ENCODE data around the gene ZSWIM7.
"Not testable (repeated sequence)": the region's sequence is repeated elsewhere in the genome, so short reads cannot be mapped to it uniquely, and the experiment has no call there.

The ZSWIM7 gene

GRCh38 chr17:15996322-15996721, 3.2 kb downstream of the ZSWIM7 start:
- H3K4me2 ChIP-seq (ENCODE audit: low read length), result no peak overlapping the region
- H3K36me3 ChIP-seq (ENCODE audit: insufficient read depth, low read length), result peaks cover 4% of the 10 kb centered on the region
- peaks cover 15% of the 10 kb centered on the region for H3K4me1 ChIP-seq (ENCODE audit: control insufficient read depth, insufficient read depth, low read length)
- H3K27me3 ChIP-seq (ENCODE audit: control insufficient read depth, insufficient read depth, low read length), result no peaks in the 10 kb centered on the region
- no peak overlapping the region for H3K9ac ChIP-seq (ENCODE audit: low read depth, low read length)
- no peaks in the 10 kb centered on the region for H3K9me3 ChIP-seq (replicated peaks; ENCODE audit: low read length)
- no peak overlapping the region for H3K4me3 ChIP-seq (ENCODE audit: low read length)

GRCh38 chr17:15981646-15982580, 17.6 kb downstream of the ZSWIM7 start:
- Histone ChIP-seq H3K27me3 (ENCODE audit: control insufficient read depth, insufficient read depth, low read length) (no peaks in the 10 kb centered on the region), H3K36me3 (ENCODE audit: insufficient read depth, low read length) (peaks cover 57% of the 10 kb centered on the region), H3K4me3 (ENCODE audit: low read length) (no peak overlapping the region), H3K9ac (ENCODE audit: low read depth, low read length) (no peak overlapping the region), H3K9me3 (replicated peaks; ENCODE audit: low read length) (no peaks in the 10 kb centered on the region), H3K4me2 (ENCODE audit: low read length) (no peak overlapping the region), H3K4me1 (ENCODE audit: control insufficient read depth, insufficient read depth, low read length) (peaks cover 8% of the 10 kb centered on the region)

GRCh38 chr17:15981208-15981607, 18.3 kb downstream of the ZSWIM7 start:
- Histone ChIP-seq H3K4me3 (ENCODE audit: low read length) (no peak overlapping the region), H3K4me2 (ENCODE audit: low read length) (no peak overlapping the region), H3K36me3 (ENCODE audit: insufficient read depth, low read length) (peaks cover 54% of the 10 kb centered on the region), H3K9me3 (replicated peaks; ENCODE audit: low read length) (no peaks in the 10 kb centered on the region), H3K9ac (ENCODE audit: low read depth, low read length) (no peak overlapping the region), H3K4me1 (ENCODE audit: control insufficient read depth, insufficient read depth, low read length) (peaks cover 8% of the 10 kb centered on the region), H3K27me3 (ENCODE audit: control insufficient read depth, insufficient read depth, low read length) (no peaks in the 10 kb centered on the region)

GRCh38 chr17:15979013-15979412, 20.5 kb downstream of the ZSWIM7 start:
- H3K4me3 ChIP-seq (ENCODE audit: low read length); H3K4me2 ChIP-seq (ENCODE audit: low read length); H3K9ac ChIP-seq (ENCODE audit: low read depth, low read length); H3K4me1 ChIP-seq (ENCODE audit: control insufficient read depth, insufficient read depth, low read length); H3K9me3 ChIP-seq (replicated peaks; ENCODE audit: low read length); H3K27me3 ChIP-seq (ENCODE audit: control insufficient read depth, insufficient read depth, low read length): not testable (repeated sequence)
- peaks cover 47% of the 10 kb centered on the region for H3K36me3 ChIP-seq (ENCODE audit: insufficient read depth, low read length)

GRCh38 chr17:15978606-15979005, 20.9 kb downstream of the ZSWIM7 start:
- Histone ChIP-seq H3K36me3 (ENCODE audit: insufficient read depth, low read length) (peaks cover 44% of the 10 kb centered on the region), H3K4me2 (ENCODE audit: low read length) (no peak overlapping the region), H3K4me1 (ENCODE audit: control insufficient read depth, insufficient read depth, low read length) (peaks cover 8% of the 10 kb centered on the region), H3K4me3 (ENCODE audit: low read length) (no peak overlapping the region), H3K27me3 (ENCODE audit: control insufficient read depth, insufficient read depth, low read length) (no peaks in the 10 kb centered on the region), H3K9me3 (replicated peaks; ENCODE audit: low read length) (no peaks in the 10 kb centered on the region), H3K9ac (ENCODE audit: low read depth, low read length) (no peak overlapping the region)

- Histone ChIP-seq H3K27me3 (ENCODE audit: control insufficient read depth, insufficient read depth, low read length) (no peaks in the 10 kb centered on the region), H3K36me3 (ENCODE audit: insufficient read depth, low read length) (peaks cover 41% of the 10 kb centered on the region), H3K4me1 (ENCODE audit: control insufficient read depth, insufficient read depth, low read length) (peaks cover 8% of the 10 kb centered on the region), H3K4me2 (ENCODE audit: low read length) (no peak overlapping the region), H3K4me3 (ENCODE audit: low read length) (no peak overlapping the region), H3K9me3 (replicated peaks; ENCODE audit: low read length) (no peaks in the 10 kb centered on the region), H3K9ac (ENCODE audit: low read depth, low read length) (no peak overlapping the region)
Measured at GRCh38 chr17:15977894-15978293, 21.6 kb downstream of the ZSWIM7 start.

GRCh38 chr17:15973834-15974233, 25.7 kb downstream of the ZSWIM7 start:
- H3K9ac ChIP-seq (ENCODE audit: low read depth, low read length), result no peak overlapping the region
- H3K36me3 ChIP-seq (ENCODE audit: insufficient read depth, low read length), result peaks cover 21% of the 10 kb centered on the region
- H3K9me3 ChIP-seq (replicated peaks; ENCODE audit: low read length), result no peaks in the 10 kb centered on the region
- no peak overlapping the region for H3K4me2 ChIP-seq (ENCODE audit: low read length)
- H3K4me1 ChIP-seq (ENCODE audit: control insufficient read depth, insufficient read depth, low read length), result no peaks in the 10 kb centered on the region
- no peak overlapping the region for H3K4me3 ChIP-seq (ENCODE audit: low read length)
- H3K27me3 ChIP-seq (ENCODE audit: control insufficient read depth, insufficient read depth, low read length), result no peaks in the 10 kb centered on the region

GRCh38 chr17:15973016-15973415, 26.5 kb downstream of the ZSWIM7 start:
- H3K9ac ChIP-seq (ENCODE audit: low read depth, low read length), result no peak overlapping the region
- peaks cover 16% of the 10 kb centered on the region for H3K36me3 ChIP-seq (ENCODE audit: insufficient read depth, low read length)
- no peaks in the 10 kb centered on the region for H3K4me1 ChIP-seq (ENCODE audit: control insufficient read depth, insufficient read depth, low read length)
- no peaks in the 10 kb centered on the region for H3K27me3 ChIP-seq (ENCODE audit: control insufficient read depth, insufficient read depth, low read length)
- H3K4me2 ChIP-seq (ENCODE audit: low read length), result no peak overlapping the region
- H3K4me3 ChIP-seq (ENCODE audit: low read length), result no peak overlapping the region
- H3K9me3 ChIP-seq (replicated peaks; ENCODE audit: low read length), result no peaks in the 10 kb centered on the region

GRCh38 chr17:15972497-15972951, 27.0 kb downstream of the ZSWIM7 start:
- peaks cover 12% of the 10 kb centered on the region for H3K36me3 ChIP-seq (ENCODE audit: insufficient read depth, low read length)

GRCh38 chr17:15971882-15972281, 27.6 kb downstream of the ZSWIM7 start:
- Histone ChIP-seq H3K27me3 (ENCODE audit: control insufficient read depth, insufficient read depth, low read length) (no peaks in the 10 kb centered on the region), H3K4me2 (ENCODE audit: low read length) (no peak overlapping the region), H3K9ac (ENCODE audit: low read depth, low read length) (no peak overlapping the region), H3K9me3 (replicated peaks; ENCODE audit: low read length) (no peaks in the 10 kb centered on the region), H3K4me1 (ENCODE audit: control insufficient read depth, insufficient read depth, low read length) (peaks cover 3% of the 10 kb centered on the region), H3K4me3 (ENCODE audit: low read length) (no peak overlapping the region), H3K36me3 (ENCODE audit: insufficient read depth, low read length) (peaks cover 9% of the 10 kb centered on the region)

More at GRCh38 chr17:15972497-15972951, 27.0 kb downstream of the ZSWIM7 start:
- Histone ChIP-seq H3K4me1 (ENCODE audit: control insufficient read depth, insufficient read depth, low read length) (no peaks in the 10 kb centered on the region), H3K27me3 (ENCODE audit: control insufficient read depth, insufficient read depth, low read length) (no peaks in the 10 kb centered on the region), H3K4me3 (ENCODE audit: low read length) (no peak overlapping the region), H3K9me3 (replicated peaks; ENCODE audit: low read length) (no peaks in the 10 kb centered on the region), H3K4me2 (ENCODE audit: low read length) (no peak overlapping the region), H3K9ac (ENCODE audit: low read depth, low read length) (no peak overlapping the region)

- Histone ChIP-seq H3K4me3 (ENCODE audit: low read length) (no peak overlapping the region), H3K36me3 (ENCODE audit: insufficient read depth, low read length) (peaks cover 6% of the 10 kb centered on the region), H3K4me1 (ENCODE audit: control insufficient read depth, insufficient read depth, low read length) (peaks cover 9% of the 10 kb centered on the region), H3K4me2 (ENCODE audit: low read length) (no peak overlapping the region), H3K27me3 (ENCODE audit: control insufficient read depth, insufficient read depth, low read length) (no peaks in the 10 kb centered on the region), H3K9me3 (replicated peaks; ENCODE audit: low read length) (no peaks in the 10 kb centered on the region), H3K9ac (ENCODE audit: low read depth, low read length) (no peak overlapping the region)
Measured at GRCh38 chr17:15971098-15971678, 28.3 kb downstream of the ZSWIM7 start.

Data from skeletal muscle satellite cell (primary cell).